Endothelial cell of umbilical vein (primary cell): Measurements from ENCODE around the gene BLOC1S1. TPM values are rescaled to one million over a fixed set of nuclear protein-coding genes. Genes with fewer than 3 reads are reported as not detected.

Source experiments
- BruUV-seq: library from RNA; stranded (reverse); fragments of 400-500 nt; replicated peaks from 2 replicates; lab custom pipeline; 2021; lab: Mats Ljungman, UMichigan
- CTCF ChIA-PET: fragments of 300-600, 350-600 bp; sonication (Branson Sonifier 250); formaldehyde crosslinking; loops from one replicate; lab custom pipeline; 2021; ENCODE audit warnings: antibody characterized with exemption, inconsistent platforms; lab: Charles Lee
- POLR2A ChIA-PET: fragments of 300-600, 350-600 bp; sonication (Branson Sonifier 250); formaldehyde crosslinking; loops from one replicate; lab custom pipeline; 2021; ENCODE audit warnings: antibody characterized with exemption, inconsistent platforms; lab: Charles Lee
- DNase-seq: peaks from one replicate; pipeline ENCODE4 v3.0.0-alpha.2; 2011; ENCODE audit warnings: low read depth, low spot score
- FAIRE-seq: peaks from 2 replicates; lab custom pipeline; 2011; peaks lifted over from hg19 to GRCh38; lab: Jason Lieb, UNC
- H2AFZ ChIP-seq: 2 replicates; pipeline ENCODE4 v1.6.0; 2012; ENCODE audit warnings: low read depth, low read length, control low read depth, inconsistent platforms
- H3K27ac ChIP-seq: 2 replicates; pipeline ENCODE4 v1.5.1; 2011; ENCODE audit warnings: low read depth, mild to moderate bottlenecking, control low read depth, low read length, moderate library complexity; ENCODE audit not compliant: insufficient read depth
- H3K27me3 ChIP-seq, 2 experiments: 2 replicates each; pipeline versions ENCODE4 v1.6.0 to v1.6.1; 2011; ENCODE audit warnings: low read length in 2 of 2, mixed read lengths in 1 of 2; ENCODE audit not compliant: control insufficient read depth in 2 of 2, insufficient read depth in 2 of 2
- H3K36me3 ChIP-seq, 2 experiments: 2 replicates in 1 of 2; 3 replicates in 1 of 2; pipeline ENCODE4 v1.5.1; 2011; ENCODE audit warnings: low read length in 2 of 2, mild to moderate bottlenecking in 1 of 2, moderate library complexity in 1 of 2; ENCODE audit not compliant: control insufficient read depth in 2 of 2, insufficient read depth in 2 of 2; ENCODE audit errors: extremely low read depth in 1 of 2
- H3K4me1 ChIP-seq: 3 replicates; pipeline ENCODE4 v1.5.1; 2011; ENCODE audit warnings: mild to moderate bottlenecking, low read length; ENCODE audit not compliant: control insufficient read depth, insufficient read depth; ENCODE audit errors: extremely low read depth
- H3K4me2 ChIP-seq: 2 replicates; pipeline ENCODE4 v1.6.1; 2011; ENCODE audit warnings: low read length, control low read depth, mixed read lengths; ENCODE audit not compliant: insufficient read depth
- H3K4me3 ChIP-seq, 3 experiments: fragments of 200-600 bp in 1 of 3; sonication (generic), shearing (Covaris generic) in 1 of 3; replicated peaks in 1 of 3; 2 replicates each; pipeline ENCODE4 v1.5.1; 2011 to 2016; ENCODE audit warnings: control low read depth in 3 of 3, low read length in 3 of 3, mild to moderate bottlenecking in 2 of 3, inconsistent platforms in 1 of 3, low read depth in 1 of 3, moderate library complexity in 1 of 3; ENCODE audit not compliant: insufficient read depth in 1 of 3
- H3K79me2 ChIP-seq: 2 replicates; pipeline ENCODE4 v1.6.0; 2012; ENCODE audit warnings: low read length, inconsistent platforms; ENCODE audit not compliant: control insufficient read depth, insufficient read depth
- H3K9ac ChIP-seq: replicated peaks from 2 replicates; pipeline ENCODE3; 2011; ENCODE audit warnings: low read length, control low read depth; ENCODE audit not compliant: insufficient read depth; ENCODE audit errors: extremely low read depth
- H3K9me1 ChIP-seq: replicated peaks from 3 replicates; pipeline ENCODE4 v1.6.0; 2011; ENCODE audit warnings: mild to moderate bottlenecking, low read length; ENCODE audit not compliant: control insufficient read depth, insufficient read depth; ENCODE audit errors: extremely low read depth
- H3K9me3 ChIP-seq: replicated peaks from 2 replicates; pipeline ENCODE4 v1.5.1; 2012; ENCODE audit warnings: low read length, inconsistent platforms; ENCODE audit not compliant: control insufficient read depth, insufficient read depth
- H4K20me1 ChIP-seq: replicated peaks from 2 replicates; pipeline ENCODE3; 2011; ENCODE audit warnings: mild to moderate bottlenecking, low read length; ENCODE audit not compliant: control insufficient read depth, insufficient read depth; ENCODE audit errors: extremely low read depth
- CTCF ChIP-seq, 2 donors: IDR thresholded peaks; 1 replicate in 1 of 2; 2 replicates in 1 of 2; pipeline ENCODE4 v1.5.1; 2011; ENCODE audit warnings: low read length in 2 of 2, mild to moderate bottlenecking in 2 of 2, moderate library complexity in 2 of 2, control low read depth in 1 of 2, inconsistent platforms in 1 of 2, low read depth in 1 of 2; ENCODE audit not compliant: insufficient read depth in 1 of 2; ENCODE audit errors: extremely low read depth in 1 of 2
- EZH2 ChIP-seq: IDR thresholded peaks from 2 replicates; pipeline ENCODE4 v1.6.1; 2012; ENCODE audit warnings: borderline replicate concordance, low read depth, mild to moderate bottlenecking, moderate library complexity, low read length, inconsistent platforms; ENCODE audit not compliant: severe bottlenecking
- FOS ChIP-seq: IDR thresholded peaks from 2 replicates; pipeline ENCODE4 v1.6.1; 2011; ENCODE audit warnings: mild to moderate bottlenecking, low read length, moderate library complexity, borderline replicate concordance; ENCODE audit not compliant: insufficient read depth
- GATA2 ChIP-seq: IDR thresholded peaks from 2 replicates; pipeline ENCODE4 v1.7.0; 2011; ENCODE audit warnings: low read depth, mild to moderate bottlenecking, moderate library complexity, mixed read lengths, low read length; ENCODE audit not compliant: insufficient read length, insufficient read depth
- JUN ChIP-seq: IDR thresholded peaks from 2 replicates; pipeline ENCODE4 v1.6.1; 2011; ENCODE audit warnings: borderline replicate concordance, low read depth; ENCODE audit not compliant: insufficient read length, insufficient read depth
- MAX ChIP-seq: IDR thresholded peaks from 2 replicates; pipeline ENCODE4 v1.6.1; 2011; ENCODE audit not compliant: insufficient read depth, insufficient read length
- MYC ChIP-seq: IDR thresholded peaks from one replicate; pipeline ENCODE4 v1.6.1; 2011; ENCODE audit warnings: mild to moderate bottlenecking, low read depth, low read length
- POLR2A ChIP-seq: IDR thresholded peaks from 2 replicates; pipeline ENCODE4 v1.6.1; 2012; ENCODE audit warnings: low read depth, mild to moderate bottlenecking, control low read depth, low read length
- POLR2AphosphoS5 ChIP-seq: IDR thresholded peaks from 2 replicates; pipeline ENCODE4 v1.6.1; 2012; ENCODE audit warnings: low read depth, mild to moderate bottlenecking, control low read depth, low read length, moderate library complexity; ENCODE audit not compliant: insufficient read depth
- dilution Hi-C: fragments of 300-500 bp; cut with MboI; formaldehyde crosslinking; loops from one replicate; pipeline ENCODE4 v1.15.0; 2019; ENCODE audit warnings: low sequenced_read_pairs; ENCODE audit not compliant: extremely low pct_ligation_motif_present
- intact Hi-C: fragments of 100-400 bp; cut with micrococcal nuclease; formaldehyde crosslinking; loops from one replicate; pipeline ENCODE4 v1.10.0; 2022
- polyA plus RNA-seq, 4 experiments: library from polyadenylated mRNA; depleted of rRNA in 3 of 4; stranded (reverse) in 3 of 4; unstranded in 1 of 4; fragments of >200 nt; gene quantifications; 2 replicates each; pipeline versions ENCODE4 v1.2.1 to v1.2.3, GENCODE V29; 2011 to 2012; ENCODE audit warnings: missing spikeins in 1 of 4
- total RNA-seq: library from RNA; stranded (reverse); gene quantifications from 2 replicates; pipeline ENCODE4 v1.2.3, GENCODE V29; 2021

Gene BLOC1S1
- total and polyA plus RNA-seq, 2 donors (not counting 3 experiments of a cell fraction or from before 2014, with no cell fraction given): 84.1 to 192 TPM

GRCh38 chr12:55687746-55688145 lies 28.1 kb upstream of the BLOC1S1 start:
- Histone ChIP-seq H3K9me1 (no peaks in the 10 kb centered on the region), H3K27me3 (no peaks in the 10 kb centered on the region), H2AFZ (no peak overlapping the region), H3K4me2 (no peak overlapping the region), H4K20me1 (no peaks in the 10 kb centered on the region), H3K4me3 (no peak overlapping the region), H3K27ac (no peak overlapping the region), H3K9me3 (no peaks in the 10 kb centered on the region), H3K9ac (no peak overlapping the region), H3K79me2 (no peaks in the 10 kb centered on the region), H3K36me3 (no peaks in the 10 kb centered on the region), H3K4me1 (no peaks in the 10 kb centered on the region)
- FAIRE-seq (no peak), DNase-seq (no peak)
- dilution Hi-C loops: no loop called here
- CTCF ChIA-PET: interaction anchor here (0.7 kb wide), 1 partner anchor 1711 kb away, joined by 3 read pairs; no protein-coding TSS in a partner anchor
- BruUV-seq: no TSS peak
- TF ChIP-seq POLR2AphosphoS5: no peak
- no peak for TF ChIP-seq JUN
- intact Hi-C loops: no loop called here
- POLR2A ChIA-PET: no interaction called here

- Histone ChIP-seq H2AFZ (no peak overlapping the region), H3K27me3 (no peaks in the 10 kb centered on the region), H3K9me1 (no peaks in the 10 kb centered on the region), H3K79me2 (no peaks in the 10 kb centered on the region), H3K4me3 (no peak overlapping the region), H3K9me3 (no peaks in the 10 kb centered on the region), H3K36me3 (no peaks in the 10 kb centered on the region), H3K4me2 (no peak overlapping the region), H3K9ac (no peak overlapping the region), H4K20me1 (no peaks in the 10 kb centered on the region), H3K4me1 (no peaks in the 10 kb centered on the region), H3K27ac (no peak overlapping the region)
- POLR2A ChIA-PET: no interaction called here
- FAIRE-seq (no peak), DNase-seq (no peak)
- CTCF ChIA-PET: interaction anchor here (0.6 kb wide), 1 partner anchor 32 kb away, joined by 4 read pairs; no protein-coding TSS in a partner anchor
- no peak for TF ChIP-seq JUN
- TF ChIP-seq FOS: no peak
- no peak for TF ChIP-seq MAX
- TF ChIP-seq GATA2: no peak
- TF ChIP-seq POLR2A: no peak
- no peak for TF ChIP-seq CTCF (IDR thresholded peaks at IDR 0.05; ENCODE audit: extremely low read depth in 1 of 2, insufficient read depth in 1 of 2, low read depth in 1 of 2, low read length in 2 of 2)
- no peak for TF ChIP-seq POLR2AphosphoS5
- TF ChIP-seq EZH2: no peak
- TF ChIP-seq MYC: no peak
- BruUV-seq: no TSS peak
- intact Hi-C loops (no loop called here), dilution Hi-C loops (no loop called here)
Measured at GRCh38 chr12:55688716-55689655, 26.9 kb upstream of the BLOC1S1 start.
